RWPE1 (cell line): Measurements from ENCODE around the gene LSS.
A peak's percentile ranks its signal among the peaks of the same experiment; 100 is the strongest.

Experiments
- CTCF ChIA-PET: fragments of 350-600 bp; sonication (Branson Sonifier 250); formaldehyde crosslinking; extraction: SDS; loops from one replicate; lab custom pipeline; 2021; lab: Yijun Ruan, JAX
- POLR2A ChIA-PET: fragments of 400-600 bp; formaldehyde crosslinking; extraction: SDS; loops from one replicate; lab custom pipeline; 2020; ENCODE audit warnings: antibody characterized with exemption; ENCODE audit not compliant: low non-redundant PET; lab: Yijun Ruan, JAX
- DNase-seq: peaks from one replicate; pipeline ENCODE4 v3.0.0; 2012; ENCODE audit warnings: low spot score
- H3K27ac ChIP-seq: fragments of 450-650 bp; 2 replicates; pipeline ENCODE4 v1.5.1; 2017
- TF ChIP-seq, protein P1 (sequence below): fragments of 450-650 bp; conservative IDR thresholded peaks from 2 replicates; pipeline ENCODE4 v1.5.1; 2017; ENCODE audit warnings: low read depth, mild to moderate bottlenecking

The LSS gene

DNA sequence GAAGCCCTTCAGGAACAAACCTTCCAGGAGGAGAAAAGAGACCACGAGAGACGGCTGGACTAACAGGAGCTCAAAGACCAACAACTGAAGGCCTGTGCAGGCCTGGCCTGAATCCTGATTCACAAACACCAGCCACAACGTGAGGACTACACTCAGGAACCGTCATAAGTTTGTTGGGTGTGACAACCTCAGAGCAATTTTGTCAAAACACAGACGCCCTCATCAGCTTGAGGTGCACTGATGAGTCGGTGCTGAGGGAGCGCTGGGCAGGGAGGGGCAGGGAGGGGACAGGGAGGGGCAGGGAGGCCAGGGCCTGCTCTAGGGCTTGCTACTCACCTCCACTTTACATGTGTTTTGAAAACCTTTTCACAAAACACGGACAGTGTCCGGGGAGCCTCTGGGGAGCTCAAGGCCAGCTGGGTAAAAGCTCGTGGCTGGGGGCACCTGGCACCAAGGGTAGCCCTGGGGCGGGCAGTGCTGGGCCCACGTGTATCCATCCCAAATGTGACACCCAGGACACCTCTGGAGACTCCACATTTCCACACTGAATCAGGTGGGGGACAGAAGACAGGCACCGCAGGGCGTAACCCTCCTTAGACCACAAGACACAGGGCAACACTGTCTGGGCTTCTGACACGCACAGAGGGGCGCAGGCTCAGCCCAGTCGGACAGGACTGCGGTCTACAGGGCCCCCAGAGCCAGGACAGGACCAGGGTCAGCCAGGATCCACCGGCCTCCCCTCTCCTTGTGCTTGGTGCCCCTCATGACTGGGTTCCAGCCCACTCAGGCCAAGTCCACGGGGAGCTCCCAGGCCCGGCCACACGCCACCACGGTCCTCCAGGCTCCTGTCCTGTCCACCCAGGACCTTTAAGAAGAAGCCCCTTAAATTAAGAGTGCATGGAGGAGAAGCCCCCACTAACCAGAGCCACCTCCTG, 16.5 kb downstream of the LSS start:
- POLR2A ChIA-PET: no interaction called here
- H3K27ac ChIP-seq: peak overlapping the region; percentile 33
- DNase-seq: no peak
- TF ChIP-seq, protein P1, sequence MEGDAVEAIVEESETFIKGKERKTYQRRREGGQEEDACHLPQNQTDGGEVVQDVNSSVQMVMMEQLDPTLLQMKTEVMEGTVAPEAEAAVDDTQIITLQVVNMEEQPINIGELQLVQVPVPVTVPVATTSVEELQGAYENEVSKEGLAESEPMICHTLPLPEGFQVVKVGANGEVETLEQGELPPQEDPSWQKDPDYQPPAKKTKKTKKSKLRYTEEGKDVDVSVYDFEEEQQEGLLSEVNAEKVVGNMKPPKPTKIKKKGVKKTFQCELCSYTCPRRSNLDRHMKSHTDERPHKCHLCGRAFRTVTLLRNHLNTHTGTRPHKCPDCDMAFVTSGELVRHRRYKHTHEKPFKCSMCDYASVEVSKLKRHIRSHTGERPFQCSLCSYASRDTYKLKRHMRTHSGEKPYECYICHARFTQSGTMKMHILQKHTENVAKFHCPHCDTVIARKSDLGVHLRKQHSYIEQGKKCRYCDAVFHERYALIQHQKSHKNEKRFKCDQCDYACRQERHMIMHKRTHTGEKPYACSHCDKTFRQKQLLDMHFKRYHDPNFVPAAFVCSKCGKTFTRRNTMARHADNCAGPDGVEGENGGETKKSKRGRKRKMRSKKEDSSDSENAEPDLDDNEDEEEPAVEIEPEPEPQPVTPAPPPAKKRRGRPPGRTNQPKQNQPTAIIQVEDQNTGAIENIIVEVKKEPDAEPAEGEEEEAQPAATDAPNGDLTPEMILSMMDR: no peak
- CTCF ChIA-PET: interaction anchor here (0.5 to 1.2 kb wide), 4 partner anchors 13 to 87 kb away, joined by 3 to 8 read pairs (median 4); no protein-coding TSS in a partner anchor

DNA sequence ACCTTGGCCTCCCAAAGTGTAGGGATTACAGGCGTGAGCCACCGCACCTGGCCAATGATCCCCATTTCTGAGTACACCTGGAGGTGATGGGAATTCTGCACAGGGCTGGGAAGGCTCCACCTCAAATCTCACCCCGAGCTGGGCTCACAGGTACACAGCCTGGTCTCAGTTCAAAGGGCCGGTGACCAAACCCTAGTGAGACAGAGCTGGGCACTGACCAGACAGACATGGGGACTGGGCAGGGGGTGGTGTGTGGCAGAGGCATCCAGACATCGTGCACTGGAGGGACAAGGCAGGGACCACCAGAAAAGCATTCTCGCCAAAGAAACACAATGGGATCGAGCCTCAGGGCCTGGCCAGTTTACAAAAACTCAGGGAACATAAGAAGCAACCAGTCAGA, 17.2 kb downstream of the LSS start:
- TF ChIP-seq, protein P1: no peak
- ChIA-PET POLR2A (no interaction called here), CTCF (interaction anchor here (0.6 to 1.2 kb wide), 4 partner anchors 13 to 183 kb away, joined by 3 to 8 read pairs (median 4); no protein-coding TSS in a partner anchor)
- peak overlapping the region; percentile 33 for H3K27ac ChIP-seq
- no peak for DNase-seq

DNA sequence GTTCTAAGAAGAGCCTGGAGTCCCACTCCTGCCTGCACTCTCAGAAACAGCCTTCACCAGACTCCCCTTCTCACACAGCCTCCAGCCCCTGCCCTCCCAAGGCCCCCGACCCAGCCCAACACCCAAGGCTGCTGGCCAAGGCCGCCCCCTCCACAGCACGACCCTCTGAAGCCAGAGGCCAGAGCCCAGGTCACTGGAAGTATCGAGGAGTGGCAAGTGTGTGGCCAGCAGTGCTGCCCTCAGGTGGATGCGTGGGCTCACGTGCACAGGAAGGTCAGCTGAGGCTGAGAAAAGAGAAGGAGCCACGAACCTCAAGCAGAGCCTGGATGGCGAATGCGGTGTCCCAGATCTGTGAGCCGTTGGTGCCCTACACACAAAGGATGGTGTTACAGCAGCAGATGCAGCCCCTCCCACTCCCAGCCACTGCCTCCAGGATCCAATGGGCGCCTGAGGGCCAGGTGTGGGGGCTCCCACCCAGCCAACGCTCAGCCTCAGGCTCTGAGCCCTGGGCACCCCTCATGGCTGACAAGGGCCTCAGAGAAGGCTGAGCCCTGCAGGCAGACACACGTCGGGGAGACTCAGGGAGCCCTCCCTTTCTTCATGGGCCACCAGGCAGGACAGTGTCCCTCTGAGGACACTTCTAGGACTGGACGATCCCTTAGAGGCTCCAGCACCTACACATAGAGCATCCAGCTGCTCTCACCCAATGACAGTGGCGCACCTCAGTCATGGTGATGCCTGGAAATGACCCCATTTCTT, 18.0 kb downstream of the LSS start:
- H3K27ac ChIP-seq: peak overlapping the region; percentile 33; the same call in 1 of the 2 replicates
- CTCF ChIA-PET: interaction anchor here (0.6 to 1.2 kb wide), 2 partner anchors 31 to 183 kb away, joined by 3 to 4 read pairs; no protein-coding TSS in a partner anchor
- DNase-seq: no peak
- POLR2A ChIA-PET: no interaction called here
- TF ChIP-seq, protein P1: no peak

DNA sequence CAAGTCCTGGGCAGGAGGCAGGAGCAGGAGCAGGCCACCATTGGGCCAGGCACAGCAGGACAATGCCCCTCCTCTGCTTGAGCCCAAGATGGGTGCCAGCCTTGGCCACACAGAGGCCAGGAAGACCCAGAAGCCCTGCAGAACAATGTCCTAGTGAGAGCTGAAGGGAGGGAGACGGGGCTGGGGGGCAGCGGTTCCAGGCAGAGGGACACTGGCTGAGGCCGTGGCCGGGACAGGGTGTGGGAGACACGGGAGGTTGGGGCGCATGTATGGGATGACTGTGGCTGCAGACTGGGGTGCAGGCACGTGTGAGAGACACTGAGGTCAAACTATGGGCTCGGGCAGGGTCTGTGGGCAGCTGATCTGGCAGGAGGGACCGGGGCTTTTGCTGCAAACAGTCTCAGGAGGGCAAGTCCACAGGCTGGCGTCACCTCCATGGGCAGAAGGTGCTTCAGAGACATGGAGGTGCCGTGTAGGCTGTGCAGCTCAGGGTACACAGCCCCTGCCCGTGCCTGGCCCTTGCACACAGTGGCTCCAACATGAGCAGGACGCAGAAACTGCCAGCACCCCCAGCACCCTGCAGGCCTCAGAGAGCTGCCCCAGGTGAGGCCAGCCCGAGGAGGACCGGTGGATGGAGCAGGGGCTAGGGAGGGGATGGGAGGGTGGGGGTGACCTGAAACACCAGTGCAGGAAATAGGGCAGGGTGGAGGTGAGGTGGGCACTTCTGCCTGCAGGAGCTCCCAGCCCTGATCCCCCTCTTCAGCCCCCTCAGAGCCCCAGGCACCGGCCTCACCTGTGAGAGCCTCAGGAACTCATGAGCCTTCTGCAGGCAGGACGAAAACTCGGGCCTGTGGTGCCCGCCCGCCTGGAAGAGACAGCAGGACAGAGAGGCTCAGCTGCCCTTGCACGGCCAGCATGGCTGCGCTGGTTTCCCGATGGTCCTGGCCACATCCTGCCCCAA, 19.5 kb downstream of the LSS start:
- ChIA-PET POLR2A (interaction anchor here (0.7 kb wide), 1 partner anchor 301 kb away, joined by 3 read pairs; no protein-coding TSS in a partner anchor), CTCF (no interaction called here)
- DNase-seq: no peak
- H3K27ac ChIP-seq: peak overlapping the region; percentile 58
- TF ChIP-seq, protein P1: no peak

DNA sequence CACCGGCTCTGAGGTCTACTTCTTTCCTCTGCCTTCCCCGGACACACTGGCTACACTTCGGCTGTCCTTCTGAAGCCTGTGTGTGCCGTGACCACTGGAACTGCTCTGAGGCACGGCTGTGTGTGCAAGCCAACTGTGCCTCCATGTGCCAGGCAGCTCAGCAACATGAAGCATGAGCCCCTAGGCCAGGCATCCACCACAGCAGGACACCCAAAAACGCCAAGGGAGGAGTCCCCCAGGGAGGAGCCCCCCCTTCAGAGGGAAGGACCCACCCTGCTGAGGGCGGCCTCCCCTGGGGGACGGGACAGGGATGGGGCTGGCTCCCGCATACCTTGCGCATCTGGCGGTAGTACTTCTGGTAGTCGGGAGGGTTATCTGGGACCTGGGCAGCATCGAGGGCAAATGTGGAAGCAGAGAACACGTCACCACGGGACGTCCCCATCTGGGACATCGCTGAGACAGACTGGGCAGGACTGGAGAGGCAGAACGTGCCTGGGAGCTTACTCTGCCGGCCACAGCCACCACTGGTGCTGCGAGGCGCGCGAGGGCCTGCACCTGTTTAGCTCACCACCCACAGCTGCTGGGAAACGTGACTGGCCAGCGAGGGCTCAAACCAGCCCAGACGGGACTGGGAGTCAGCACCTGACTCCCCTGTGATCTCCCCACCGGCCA, 20.5 kb downstream of the LSS start:
- ChIA-PET POLR2A (no interaction called here), CTCF (no interaction called here)
- TF ChIP-seq, protein P1: no peak
- peak overlapping the region; percentile 58 for H3K27ac ChIP-seq
- no peak for DNase-seq
